Naive thymus-derived CD4-positive, alpha-beta T cell (primary cell): ENCODE data around the gene FBXO5. TPM values are rescaled to one million over a fixed set of nuclear protein-coding genes. Genes with fewer than 3 reads are reported as not detected.

Experiments
- ATAC-seq: fragments of 150-1000 bp; cut with Tn5 transposase; 2 replicates; pipeline ENCODE4 v1.10.0; 2021; ENCODE audit warnings: mild to moderate bottlenecking, moderate library complexity
- CTCF ChIA-PET: fragments of 350-600 bp; sonication (Branson Sonifier 250); formaldehyde crosslinking; loops from one replicate; lab custom pipeline; 2021; ENCODE audit warnings: antibody characterized with exemption; lab: Charles Lee
- POLR2A ChIA-PET: fragments of 350-600 bp; sonication (Branson Sonifier 250); formaldehyde crosslinking; loops from one replicate; lab custom pipeline; 2021; ENCODE audit warnings: antibody characterized with exemption, inconsistent platforms; lab: Charles Lee
- DNase-seq, 9 donors: peaks; one replicate each; pipeline versions ENCODE4 v3.0.0 to v3.0.0-alpha.2; 2020 to 2022; ENCODE audit warnings: mixed read lengths in 1 of 9
- H3K27ac ChIP-seq: one replicate; pipeline ENCODE4 v1.7.0; 2013; ENCODE audit warnings: mild to moderate bottlenecking, low read depth, low read length, moderate library complexity
- H3K27me3 ChIP-seq, 2 donors: one replicate each; pipeline ENCODE4 v1.7.0; 2013; ENCODE audit warnings: low read length in 2 of 2, mild to moderate bottlenecking in 2 of 2, moderate library complexity in 2 of 2; ENCODE audit not compliant: control insufficient read depth in 2 of 2, insufficient read depth in 2 of 2
- H3K36me3 ChIP-seq, 3 experiments: 1 replicate in 2 of 3; 2 replicates in 1 of 3; pipeline ENCODE4 v1.7.0; 2013; ENCODE audit warnings: low read length in 3 of 3, mild to moderate bottlenecking in 3 of 3, moderate library complexity in 1 of 3; ENCODE audit not compliant: insufficient read depth in 3 of 3, control insufficient read depth in 2 of 3
- H3K4me1 ChIP-seq, 2 donors: one replicate each; pipeline ENCODE4 v1.7.0; 2013; ENCODE audit warnings: low read length in 2 of 2, mild to moderate bottlenecking in 2 of 2, moderate library complexity in 1 of 2; ENCODE audit not compliant: control insufficient read depth in 2 of 2, insufficient read depth in 2 of 2
- H3K4me3 ChIP-seq: 2 replicates; pipeline ENCODE4 v1.7.0; 2013; ENCODE audit warnings: mild to moderate bottlenecking, low read length
- H3K9me3 ChIP-seq, 3 experiments: 1 replicate in 2 of 3; 2 replicates in 1 of 3; pipeline ENCODE4 v1.7.0; 2013; ENCODE audit warnings: low read length in 3 of 3; ENCODE audit not compliant: control insufficient read depth in 2 of 3
- H3K27ac Mint-ChIP-seq, 9 donors: one replicate each; pipeline ENCODE4 v1.8.0; 2020 to 2022; ENCODE audit warnings: mixed read lengths in 9 of 9, mild to moderate bottlenecking in 8 of 9, moderate library complexity in 5 of 9, inconsistent platforms in 2 of 9
- H3K27me3 Mint-ChIP-seq, 5 donors: one replicate each; pipeline ENCODE4 v1.8.0; 2021 to 2022; ENCODE audit warnings: mixed read lengths in 5 of 5, mild to moderate bottlenecking in 1 of 5
- H3K36me3 Mint-ChIP-seq, 5 donors: one replicate each; pipeline ENCODE4 v1.8.0; 2020 to 2022; ENCODE audit warnings: mixed read lengths in 5 of 5, mild to moderate bottlenecking in 3 of 5, inconsistent platforms in 1 of 5
- H3K4me1 Mint-ChIP-seq, 7 donors: one replicate each; pipeline ENCODE4 v1.8.0; 2020 to 2022; ENCODE audit warnings: mixed read lengths in 7 of 7, mild to moderate bottlenecking in 3 of 7, inconsistent platforms in 1 of 7
- H3K4me3 Mint-ChIP-seq, 10 donors: one replicate each; pipeline ENCODE4 v1.8.0; 2020 to 2022; ENCODE audit warnings: mild to moderate bottlenecking in 10 of 10, mixed read lengths in 10 of 10, moderate library complexity in 6 of 10, inconsistent platforms in 2 of 10
- H3K9me3 Mint-ChIP-seq, 11 donors: one replicate each; pipeline ENCODE4 v1.8.0; 2020 to 2022; ENCODE audit warnings: mixed read lengths in 11 of 11, mild to moderate bottlenecking in 4 of 11, inconsistent platforms in 1 of 11, moderate library complexity in 1 of 11
- intact Hi-C, 2 donors: fragments of 100-400 bp; cut with micrococcal nuclease; formaldehyde crosslinking; loops; one replicate each; pipeline ENCODE4 v1.15.1; 2023
- polyA plus RNA-seq, 2 donors: library from polyadenylated mRNA; unstranded; fragments of 300-500 nt; fragmentation: Illumina TruSeq; gene quantifications; one replicate each; pipeline ENCODE4 v1.2.3, GENCODE V29; 2021
- total RNA-seq, 6 experiments: library from RNA in 5 of 6; stranded (reverse) in 5 of 6; gene quantifications; 1 replicate in 5 of 6; 2 replicates in 1 of 6; pipeline ENCODE4 v1.2.3 and lab custom pipeline; 2021 to 2026

The FBXO5 gene
- total and polyA plus RNA-seq, 7 experiments from 2014 or later = 3.2 to 50.2 (median 9.0) TPM

- intact Hi-C loops = loop anchor here (1.0 to 5.0 kb wide), 3 partner anchors 23 to 1752 kb away; partner anchors contain the start of gene SCAF8 (in 1 of the 2)
- Histone ChIP-seq H3K36me3 (peaks cover 0 to 4% (median 0%) of the 10 kb centered on the region in 3 experiments), H3K4me1 (peaks cover 10 to 20% of the 10 kb centered on the region in 2 donors), H3K4me3 (no peak overlapping the region), H3K27me3 (no peaks in the 10 kb centered on the region), H3K27ac (no peak overlapping the region), H3K9me3 (no peaks in the 10 kb centered on the region)
- Mint-ChIP-seq H3K4me3 (peak overlapping the region in 9 of 10 donors; percentile 1 to 84 (median 28)), H3K27ac (peak overlapping the region in 2 of 9 donors; percentile 7 to 60), H3K27me3 (no peaks in the 10 kb centered on the region), H3K4me1 (peaks cover 35 to 61% (median 48%) of the 10 kb centered on the region in 7 donors), H3K9me3 (peaks cover 0 to 6% (median 0%) of the 10 kb centered on the region in 11 donors), H3K36me3 (peaks cover 0 to 26% (median 13%) of the 10 kb centered on the region in 5 donors)
- ChIA-PET CTCF (no interaction called here), POLR2A (no interaction called here)
- ATAC-seq (no peak), DNase-seq (no peak)
These were observed 2.2 kb downstream of the FBXO5 start for GRCh38 chr6:152980656-152981055.

GRCh38 chr6:152979116-152979515 is 3.7 kb downstream of the FBXO5 start:
- ChIA-PET POLR2A (interaction anchor here (0.5 kb wide), 1 partner anchor 31 kb away, joined by 5 read pairs; no protein-coding TSS in a partner anchor), CTCF (interaction anchor here (0.7 kb wide), 1 partner anchor 25 kb away, joined by 3 read pairs; no protein-coding TSS in a partner anchor)
- intact Hi-C loops = loop anchor here in 1 of 2 donors (10.0 kb wide), 1 partner anchor 794 kb away; no protein-coding TSS in a partner anchor
- Mint-ChIP-seq H3K27ac (peak overlapping the region in 1 of 9 donors; percentile 31), H3K4me3 (peak overlapping the region in 1 of 10 donors; percentile 63), H3K4me1 (peaks cover 32 to 64% (median 44%) of the 10 kb centered on the region in 7 donors), H3K36me3 (peaks cover 6 to 32% (median 26%) of the 10 kb centered on the region in 5 donors), H3K9me3 (peaks cover 0 to 11% (median 0%) of the 10 kb centered on the region in 11 donors), H3K27me3 (no peaks in the 10 kb centered on the region)
- Histone ChIP-seq H3K27ac (no peak overlapping the region), H3K4me1 (peaks cover 5 to 9% of the 10 kb centered on the region in 2 donors), H3K4me3 (no peak overlapping the region), H3K36me3 (peaks cover 0 to 14% (median 0%) of the 10 kb centered on the region in 3 experiments), H3K27me3 (no peaks in the 10 kb centered on the region), H3K9me3 (no peaks in the 10 kb centered on the region)
- DNase-seq (no peak), ATAC-seq (no peak)

- H3K36me3 Mint-ChIP-seq = peaks cover 6 to 42% (median 35%) of the 10 kb centered on the region in 5 donors
- intact Hi-C loops = loop anchor here in 1 of 2 donors (10.0 kb wide), 1 partner anchor 793 kb away; no protein-coding TSS in a partner anchor
- no peaks in the 10 kb centered on the region for H3K27me3 ChIP-seq
- H3K4me1 Mint-ChIP-seq = peaks cover 34 to 73% (median 44%) of the 10 kb centered on the region in 7 donors
- H3K27ac ChIP-seq = no peak overlapping the region
- peaks cover 0 to 9% (median 0%) of the 10 kb centered on the region in 11 donors for H3K9me3 Mint-ChIP-seq
- ATAC-seq (no peak), DNase-seq (no peak)
- ChIA-PET CTCF (no interaction called here), POLR2A (no interaction called here)
- peak overlapping the region in 1 of 10 donors; percentile 45 for H3K4me3 Mint-ChIP-seq
- no peak overlapping the region for H3K4me3 ChIP-seq
- H3K27me3 Mint-ChIP-seq = no peaks in the 10 kb centered on the region
- H3K36me3 ChIP-seq = peaks cover 0 to 20% (median 0%) of the 10 kb centered on the region in 3 experiments
- H3K9me3 ChIP-seq = no peaks in the 10 kb centered on the region
- no peak overlapping the region for H3K27ac Mint-ChIP-seq
- peaks cover 5 to 7% of the 10 kb centered on the region in 2 donors for H3K4me1 ChIP-seq
These were observed 4.8 kb downstream of the FBXO5 start for GRCh38 chr6:152978058-152978457.

- no peaks in the 10 kb centered on the region for H3K27me3 Mint-ChIP-seq
- peaks cover 34 to 76% (median 43%) of the 10 kb centered on the region in 7 donors for H3K4me1 Mint-ChIP-seq
- Histone ChIP-seq H3K9me3 (no peaks in the 10 kb centered on the region), H3K4me3 (no peak overlapping the region), H3K27me3 (no peaks in the 10 kb centered on the region), H3K4me1 (peaks cover 5 to 7% of the 10 kb centered on the region in 2 donors), H3K36me3 (peaks cover 0 to 25% (median 3%) of the 10 kb centered on the region in 3 experiments), H3K27ac (no peak overlapping the region)
- H3K27ac Mint-ChIP-seq = peak overlapping the region in 1 of 9 donors; percentile 65
- ChIA-PET CTCF (interaction anchor here (0.6 kb wide), 1 partner anchor 19 kb away, joined by 3 read pairs; no protein-coding TSS in a partner anchor), POLR2A (no interaction called here)
- peak overlapping the region in 1 of 10 donors; percentile 23 for H3K4me3 Mint-ChIP-seq
- no peak for DNase-seq
- peaks cover 6 to 47% (median 40%) of the 10 kb centered on the region in 5 donors for H3K36me3 Mint-ChIP-seq
- H3K9me3 Mint-ChIP-seq = peaks cover 0 to 9% (median 0%) of the 10 kb centered on the region in 11 donors
- intact Hi-C loops = loop anchor here in 1 of 2 donors (10.0 kb wide), 1 partner anchor 793 kb away; no protein-coding TSS in a partner anchor
- ATAC-seq = no peak
These were observed 5.3 kb downstream of the FBXO5 start for GRCh38 chr6:152977556-152977955.

GRCh38 chr6:152976749-152977148 is 6.1 kb downstream of the FBXO5 start:
- Histone ChIP-seq H3K27ac (no peak overlapping the region), H3K36me3 (peaks cover 0 to 33% (median 10%) of the 10 kb centered on the region in 3 experiments), H3K4me1 (peaks cover under 1 to 5% of the 10 kb centered on the region in 2 donors), H3K27me3 (no peaks in the 10 kb centered on the region), H3K4me3 (no peak overlapping the region), H3K9me3 (no peaks in the 10 kb centered on the region)
- DNase-seq = no peak
- peak overlapping the region in 2 of 9 donors; percentile 59 to 65 for H3K27ac Mint-ChIP-seq
- POLR2A ChIA-PET = no interaction called here
- intact Hi-C loops = loop anchor here in 1 of 2 donors (10.0 kb wide), 1 partner anchor 792 kb away; no protein-coding TSS in a partner anchor
- peak overlapping the region in 1 of 10 donors; percentile 24 for H3K4me3 Mint-ChIP-seq
- peaks cover 0 to 9% (median 0%) of the 10 kb centered on the region in 11 donors for H3K9me3 Mint-ChIP-seq
- CTCF ChIA-PET = no interaction called here
- H3K36me3 Mint-ChIP-seq = peaks cover 6 to 53% (median 48%) of the 10 kb centered on the region in 5 donors
- peaks cover 29 to 76% (median 40%) of the 10 kb centered on the region in 7 donors for H3K4me1 Mint-ChIP-seq
- no peak for ATAC-seq
- no peaks in the 10 kb centered on the region for H3K27me3 Mint-ChIP-seq

GRCh38 chr6:152975204-152975915 is 7.5 kb downstream of the FBXO5 start:
- no peak overlapping the region for H3K27ac ChIP-seq
- no peak overlapping the region for H3K4me3 ChIP-seq
- ATAC-seq = peak; percentile 90
- Mint-ChIP-seq H3K27ac (peak overlapping the region in 1 of 9 donors; percentile 76), H3K27me3 (no peaks in the 10 kb centered on the region), H3K4me1 (peaks cover 21 to 65% (median 29%) of the 10 kb centered on the region in 7 donors), H3K36me3 (peaks cover 14 to 63% (median 59%) of the 10 kb centered on the region in 5 donors), H3K9me3 (peaks cover 0 to 18% (median 5%) of the 10 kb centered on the region in 11 donors), H3K4me3 (peak overlapping the region in 2 of 10 donors; percentile 22 to 73)
- no peak for DNase-seq
- H3K4me1 ChIP-seq = peaks cover 0 to 5% of the 10 kb centered on the region in 2 donors
- H3K36me3 ChIP-seq = peaks cover 0 to 46% (median 17%) of the 10 kb centered on the region in 3 experiments
- ChIA-PET CTCF (no interaction called here), POLR2A (interaction anchor here (0.6 kb wide), 1 partner anchor 20 kb away, joined by 3 read pairs; no protein-coding TSS in a partner anchor)
- intact Hi-C loops = loop anchor here in 1 of 2 donors (10.0 kb wide), 1 partner anchor 791 kb away; no protein-coding TSS in a partner anchor
- H3K27me3 ChIP-seq = no peaks in the 10 kb centered on the region
- no peaks in the 10 kb centered on the region for H3K9me3 ChIP-seq
